SK-N-SH (cell line): ENCODE results near the gene YJEFN3. TPM values are rescaled to one million over a fixed set of nuclear protein-coding genes. Genes with fewer than 3 reads are reported as not detected.

Experiments
- CTCF ChIA-PET: fragments of 300-600, 350-600 bp; formaldehyde crosslinking; extraction: SDS; loops from one replicate; lab custom pipeline; 2021; lab: Yijun Ruan, JAX
- POLR2A ChIA-PET: fragments of 350-600 bp; sonication (Branson Sonifier 250); formaldehyde crosslinking; extraction: SDS; loops from one replicate; lab custom pipeline; 2020; ENCODE audit warnings: antibody characterized with exemption, inconsistent platforms; lab: Yijun Ruan, JAX
- DNase-seq: peaks from one replicate; pipeline ENCODE4 v3.0.0; 2012
- H2AFZ ChIP-seq: fragments of 200-600 bp; sonication (generic); 2 replicates; pipeline ENCODE4 v1.8.1; 2016; ENCODE audit warnings: antibody characterized with exemption, mild to moderate bottlenecking, low read depth
- H3F3A ChIP-seq: fragments of 200-600 bp; sonication (generic); replicated peaks from 2 replicates; pipeline ENCODE3; 2016; ENCODE audit warnings: antibody characterized with exemption, mild to moderate bottlenecking; ENCODE audit not compliant: insufficient read depth
- H3K27ac ChIP-seq, 2 experiments: fragments of 200-500 bp in 1 of 2; fragments of 200-600 bp in 1 of 2; sonication (Bioruptor generic) in 1 of 2; sonication (generic), shearing (Covaris generic) in 1 of 2; 2 replicates each; pipeline versions ENCODE4 v1.5.1 to v1.6.1; 2014 to 2016; ENCODE audit warnings: low read depth in 2 of 2, inconsistent platforms in 1 of 2, low read length in 1 of 2, mild to moderate bottlenecking in 1 of 2, mixed read lengths in 1 of 2
- H3K27me3 ChIP-seq: fragments of 200-600 bp; sonication (generic), shearing (Covaris generic); 2 replicates; pipeline ENCODE4 v1.6.1; 2016; ENCODE audit warnings: mixed run types; ENCODE audit not compliant: insufficient read depth
- H3K36me3 ChIP-seq, 2 experiments: fragments of 200-500 bp in 1 of 2; fragments of 200-600 bp in 1 of 2; sonication (Bioruptor generic) in 1 of 2; sonication (generic) in 1 of 2; replicated peaks in 1 of 2; 2 replicates each; pipeline versions ENCODE3 to v1.5.1; 2014 to 2016; ENCODE audit warnings: low read length in 1 of 2, mild to moderate bottlenecking in 1 of 2; ENCODE audit not compliant: insufficient read depth in 2 of 2, control insufficient read depth in 1 of 2
- H3K4me1 ChIP-seq, 2 experiments: fragments of 200-500 bp in 1 of 2; fragments of 200-600 bp in 1 of 2; sonication (Bioruptor generic) in 1 of 2; sonication (generic), shearing (Covaris generic) in 1 of 2; 2 replicates each; pipeline versions ENCODE4 v1.5.1 to v1.6.1; 2014 to 2016; ENCODE audit warnings: low read depth in 1 of 2, low read length in 1 of 2, mixed run types in 1 of 2; ENCODE audit not compliant: insufficient read depth in 2 of 2, control insufficient read depth in 1 of 2
- H3K4me2 ChIP-seq: fragments of 200-600 bp; sonication (generic), shearing (Covaris generic); 2 replicates; pipeline ENCODE4 v1.6.1; 2017; ENCODE audit warnings: mixed run types
- H3K4me3 ChIP-seq, 2 experiments: fragments of 200-500 bp in 1 of 2; fragments of 200-600 bp in 1 of 2; sonication (Bioruptor generic) in 1 of 2; sonication (generic), shearing (Covaris generic) in 1 of 2; 2 replicates each; pipeline versions ENCODE4 v1.5.1 to v1.8.1; 2014 to 2016; ENCODE audit warnings: low read depth in 2 of 2, inconsistent platforms in 1 of 2, low read length in 1 of 2, mild to moderate bottlenecking in 1 of 2, mixed read lengths in 1 of 2, moderate library complexity in 1 of 2
- H3K79me2 ChIP-seq: fragments of 200-600 bp; sonication (generic); 2 replicates; pipeline ENCODE4 v1.8.1; 2017; ENCODE audit warnings: mild to moderate bottlenecking; ENCODE audit not compliant: insufficient read depth
- H3K9ac ChIP-seq: fragments of 200-600 bp; sonication (generic); 2 replicates; pipeline ENCODE4 v1.6.1; 2017; ENCODE audit warnings: mixed run types
- H3K9me2 ChIP-seq: fragments of 200-600 bp; sonication (generic); 2 replicates; pipeline ENCODE4 v1.6.1; 2017; ENCODE audit warnings: mixed run types
- H3K9me3 ChIP-seq: fragments of 200-600 bp; sonication (generic); 2 replicates; pipeline ENCODE4 v1.6.1; 2017; ENCODE audit warnings: mixed run types, mild to moderate bottlenecking, moderate library complexity
- H4K20me1 ChIP-seq: fragments of 200-600 bp; sonication (generic); 2 replicates; pipeline ENCODE4 v1.6.1; 2017; ENCODE audit warnings: mild to moderate bottlenecking, mixed run types; ENCODE audit not compliant: insufficient read depth
- EZH2phosphoT487 ChIP-seq: fragments of 200-600 bp; sonication (generic); IDR thresholded peaks from 2 replicates; pipeline ENCODE4 v1.6.1; 2017; ENCODE audit warnings: low read depth, mixed run types, mild to moderate bottlenecking, antibody characterized with exemption, moderate library complexity, borderline replicate concordance
- FOSL2 ChIP-seq: IDR thresholded peaks from 2 replicates; pipeline ENCODE4 v1.4.0; 2012; ENCODE audit warnings: low read depth, mild to moderate bottlenecking, moderate library complexity, borderline replicate concordance
- FOXJ3 ChIP-seq: sonication (generic); formaldehyde crosslinking; IDR thresholded peaks from 2 replicates; pipeline ENCODE4 v1.5.1; 2020; ENCODE audit warnings: mild to moderate bottlenecking, missing genetic modification reagents
- FOXM1 ChIP-seq: IDR thresholded peaks from 2 replicates; pipeline ENCODE4 v1.4.0; 2012; ENCODE audit warnings: low read depth, mild to moderate bottlenecking
- GABPA ChIP-seq: IDR thresholded peaks from 2 replicates; pipeline ENCODE4 v1.4.0; 2012; ENCODE audit warnings: low read depth, mild to moderate bottlenecking
- GATA2 ChIP-seq: sonication (generic); formaldehyde crosslinking; IDR thresholded peaks from 2 replicates; pipeline ENCODE4 v1.5.0; 2020; ENCODE audit warnings: mild to moderate bottlenecking, missing genetic modification reagents
- IRF3 ChIP-seq: fragments of 150-350 bp; IDR thresholded peaks from 2 replicates; pipeline ENCODE4 v1.6.1; 2016; ENCODE audit warnings: mild to moderate bottlenecking, low read depth, low read length
- JUND ChIP-seq: IDR thresholded peaks from 2 replicates; pipeline ENCODE4 v1.4.0; 2012
- MAX ChIP-seq: IDR thresholded peaks from 2 replicates; pipeline ENCODE4 v1.4.0; 2012; ENCODE audit warnings: low read depth
- NRF1 ChIP-seq: IDR thresholded peaks from 2 replicates; pipeline ENCODE4 v1.6.1; 2012; ENCODE audit warnings: low read depth, mild to moderate bottlenecking, low read length
- PBX3 ChIP-seq: IDR thresholded peaks from 2 replicates; pipeline ENCODE4; 2012
- RAD21 ChIP-seq: IDR thresholded peaks from 2 replicates; pipeline ENCODE4 v1.6.1; 2012; ENCODE audit warnings: mild to moderate bottlenecking, low read length
- RCOR1 ChIP-seq: fragments of 150-350 bp; IDR thresholded peaks from 2 replicates; pipeline ENCODE4 v1.6.1; 2017; ENCODE audit warnings: antibody characterized with exemption, low read length
- RFX5 ChIP-seq: IDR thresholded peaks from 2 replicates; pipeline ENCODE4 v1.6.1; 2012; ENCODE audit warnings: mild to moderate bottlenecking, improper control_type of control experiment, low read length
- RXRA ChIP-seq: IDR thresholded peaks from 2 replicates; pipeline ENCODE4 v1.4.0; 2012; ENCODE audit warnings: low read depth, mild to moderate bottlenecking, borderline replicate concordance
- SIN3A ChIP-seq: IDR thresholded peaks from 2 replicates; pipeline ENCODE4 v1.6.1; 2012; ENCODE audit warnings: low read depth, mild to moderate bottlenecking, low read length, moderate library complexity, borderline replicate concordance
- SMC3 ChIP-seq: IDR thresholded peaks from 2 replicates; pipeline ENCODE4 v1.6.1; 2012; ENCODE audit warnings: low read depth, low read length, improper control_type of control experiment
- TAF1 ChIP-seq: IDR thresholded peaks from 2 replicates; pipeline ENCODE4 v1.6.1; 2012; ENCODE audit warnings: low read depth, mild to moderate bottlenecking, low read length, moderate library complexity, borderline replicate concordance
- TEAD4 ChIP-seq: IDR thresholded peaks from 2 replicates; pipeline ENCODE4 v1.4.0; 2012; ENCODE audit warnings: mild to moderate bottlenecking, borderline replicate concordance; ENCODE audit not compliant: insufficient read depth
- USF2 ChIP-seq: fragments of 150-350 bp; IDR thresholded peaks from 2 replicates; pipeline ENCODE4 v1.6.1; 2017; ENCODE audit warnings: antibody characterized with exemption, low read length, low read depth, borderline replicate concordance
- ZBTB33 ChIP-seq: IDR thresholded peaks from 2 replicates; pipeline ENCODE4 v1.4.0; 2012; ENCODE audit warnings: low read depth, borderline replicate concordance
- WGBS: methylation state at CpG from one replicate; pipeline ENCODE4 v1.1.6; 2017; ENCODE audit warnings: low lambda C conversion rate; 5-methylcytosine and 5-hydroxymethylcytosine counted together
- polyA plus RNA-seq, 3 experiments: library from polyadenylated mRNA; depleted of rRNA; stranded (reverse); fragments of >200 nt; gene quantifications; 2 replicates each; pipeline ENCODE4 v1.2.3, GENCODE V29; 2012

The YJEFN3 gene
- polyA plus RNA-seq, 1 of the 3 experiments (the other 2 are of a cell fraction) = 7.2 TPM

GRCh38 chr19:19543640-19544039 is 14.9 kb downstream of the YJEFN3 start:
- H3K27ac ChIP-seq = no peak overlapping the region
- no peaks in the 10 kb centered on the region for H3K79me2 ChIP-seq
- no peak for TF ChIP-seq EZH2phosphoT487
- no peak for TF ChIP-seq SIN3A
- no peak for TF ChIP-seq PBX3
- no peak for TF ChIP-seq NRF1
- no peak for TF ChIP-seq ZBTB33
- no peak for TF ChIP-seq TEAD4
- no peak for TF ChIP-seq USF2
- TF ChIP-seq GATA2 = no peak
- TF ChIP-seq RAD21 = no peak
- H3K9me2 ChIP-seq = no peaks in the 10 kb centered on the region
- H2AFZ ChIP-seq = no peak overlapping the region
- H3F3A ChIP-seq = no peaks in the 10 kb centered on the region
- H3K4me1 ChIP-seq = peaks cover 0 to 29% of the 10 kb centered on the region in 2 experiments; a peak in 1 of 4 replicates
- H3K27me3 ChIP-seq = no peaks in the 10 kb centered on the region
- 86% methylated on average over 7 of the region's 19 CpGs for WGBS
- H3K9me3 ChIP-seq = no peaks in the 10 kb centered on the region
- DNase-seq = no peak
- H4K20me1 ChIP-seq = no peaks in the 10 kb centered on the region
- CTCF ChIA-PET = interaction anchor here (1.0 to 1.7 kb wide), 3 partner anchors 11 to 100 kb away, joined by 3 to 5 read pairs (median 4); partner anchors contain the start of gene GMIP
- H3K36me3 ChIP-seq = no peaks in the 10 kb centered on the region
- H3K9ac ChIP-seq = no peak overlapping the region
- POLR2A ChIA-PET = no interaction called here
- H3K4me2 ChIP-seq = no peak overlapping the region
- H3K4me3 ChIP-seq = no peak overlapping the region

GRCh38 chr19:19544257-19544953 is 15.7 kb downstream of the YJEFN3 start:
- Histone ChIP-seq H3K36me3 (no peaks in the 10 kb centered on the region), H3K4me2 (no peak overlapping the region), H3K27ac (no peak overlapping the region), H4K20me1 (no peaks in the 10 kb centered on the region), H3K4me3 (no peak overlapping the region), H3K4me1 (peaks cover 0 to 26% of the 10 kb centered on the region in 2 experiments; a peak in 1 of 4 replicates), H3K9me3 (no peaks in the 10 kb centered on the region), H3K9me2 (no peaks in the 10 kb centered on the region), H3K27me3 (no peaks in the 10 kb centered on the region), H3F3A (no peaks in the 10 kb centered on the region), H2AFZ (no peak overlapping the region), H3K9ac (no peak overlapping the region), H3K79me2 (no peaks in the 10 kb centered on the region)
- POLR2A ChIA-PET = no interaction called here
- 92% methylated on average over 47 of the region's 75 CpGs for WGBS
- CTCF ChIA-PET = interaction anchor here (0.8 to 2.0 kb wide), 2 partner anchors 10 to 12 kb away, joined by 3 to 8 read pairs (median 4); no protein-coding TSS in a partner anchor
- no peak for DNase-seq
- no peak for TF ChIP-seq FOXM1
- no peak for TF ChIP-seq RFX5
- no peak for TF ChIP-seq JUND
- TF ChIP-seq GATA2 = no peak
- no peak for TF ChIP-seq SMC3
- TF ChIP-seq RXRA = no peak
- TF ChIP-seq MAX = no peak
- no peak for TF ChIP-seq PBX3
- no peak for TF ChIP-seq RCOR1
- TF ChIP-seq FOSL2 = no peak
- no peak for TF ChIP-seq FOXJ3
- no peak for TF ChIP-seq NRF1
- no peak for TF ChIP-seq IRF3
- TF ChIP-seq TAF1 = no peak
- TF ChIP-seq GABPA = no peak
- no peak for TF ChIP-seq RAD21
